ENCODE results near the gene NHERF2. TPM values are rescaled to one million over a fixed set of nuclear protein-coding genes. Genes with fewer than 3 reads are reported as not detected.

NHERF2 gene
- total RNA-seq, 2 donors from 2014 or later, result 64.0 to 77.9 TPM

- no peak overlapping the region for H3K9ac ChIP-seq (ENCODE audit: low read depth in 2 of 2, low read length in 2 of 2)
- H3K4me3 ChIP-seq, result no peak overlapping the region
- H3K9me3 ChIP-seq, result no peaks in the 10 kb centered on the region
- intact Hi-C loops (cut with DNase I), result loop anchor here (10.0 kb wide), 1 partner anchor 57 kb away; the partner anchor contains the start of gene NHERF2
- H3K27ac ChIP-seq, result peak overlapping the region; percentile 32
- no peak for TF ChIP-seq CTCF (IDR thresholded peaks at IDR 0.05)
- no peaks in the 10 kb centered on the region for H3K27me3 ChIP-seq
- H3K36me3 ChIP-seq, result peaks cover 5% of the 10 kb centered on the region
- no peaks in the 10 kb centered on the region for H3K4me1 ChIP-seq
- no peak for DNase-seq
These were observed 54.7 kb downstream of the NHERF2 start for GRCh38 chr16:2081201-2082084.

GRCh38 chr16:2082171-2082982 is 55.7 kb downstream of the NHERF2 start:
- peak; percentile 70 for DNase-seq
- intact Hi-C loops (cut with DNase I), result loop anchor here (10.0 kb wide), 1 partner anchor 58 kb away; the partner anchor contains the start of gene NHERF2
- H3K9ac ChIP-seq (ENCODE audit: low read depth in 2 of 2, low read length in 2 of 2), result no peak overlapping the region
- no peak overlapping the region for H3K4me3 ChIP-seq
- H3K36me3 ChIP-seq, result peaks cover 12% of the 10 kb centered on the region
- H3K27me3 ChIP-seq, result no peaks in the 10 kb centered on the region
- TF ChIP-seq CTCF (IDR thresholded peaks at IDR 0.05), result no peak
- no peaks in the 10 kb centered on the region for H3K4me1 ChIP-seq
- H3K27ac ChIP-seq, result peak overlapping the region; percentile 32
- no peaks in the 10 kb centered on the region for H3K9me3 ChIP-seq

GRCh38 chr16:2082983-2083364 is 56.3 kb downstream of the NHERF2 start:
- H3K9ac ChIP-seq (ENCODE audit: low read depth in 2 of 2, low read length in 2 of 2), result no peak overlapping the region
- peaks cover 12% of the 10 kb centered on the region for H3K36me3 ChIP-seq
- no peaks in the 10 kb centered on the region for H3K27me3 ChIP-seq
- no peak for DNase-seq
- no peak overlapping the region for H3K4me3 ChIP-seq
- no peaks in the 10 kb centered on the region for H3K4me1 ChIP-seq
- no peaks in the 10 kb centered on the region for H3K9me3 ChIP-seq
- no peak overlapping the region for H3K27ac ChIP-seq
- TF ChIP-seq CTCF (IDR thresholded peaks at IDR 0.05), result no peak
- intact Hi-C loops (cut with DNase I), result loop anchor here (10.0 kb wide), 1 partner anchor 58 kb away; the partner anchor contains the start of gene NHERF2

GRCh38 chr16:2083409-2083808 is 56.7 kb downstream of the NHERF2 start:
- no peak overlapping the region for H3K9ac ChIP-seq (ENCODE audit: low read depth in 2 of 2, low read length in 2 of 2)

More at GRCh38 chr16:2083409-2083808, 56.7 kb downstream of the NHERF2 start:
- intact Hi-C loops (cut with DNase I), result loop anchor here (10.0 kb wide), 1 partner anchor 59 kb away; the partner anchor contains the start of gene NHERF2
- no peak for TF ChIP-seq CTCF (IDR thresholded peaks at IDR 0.05)
- Histone ChIP-seq H3K27me3 (no peaks in the 10 kb centered on the region), H3K9me3 (no peaks in the 10 kb centered on the region), H3K4me1 (no peaks in the 10 kb centered on the region), H3K36me3 (peaks cover 12% of the 10 kb centered on the region), H3K27ac (no peak overlapping the region), H3K4me3 (no peak overlapping the region)
- no peak for DNase-seq

All from colonic mucosa (tissue), 4 donors.